ENCODE measurements around the gene ELOB.
"Not testable (repeated sequence)": the region's sequence is repeated elsewhere in the genome, so short reads cannot be mapped to it uniquely, and the experiment has no call there.

DNA sequence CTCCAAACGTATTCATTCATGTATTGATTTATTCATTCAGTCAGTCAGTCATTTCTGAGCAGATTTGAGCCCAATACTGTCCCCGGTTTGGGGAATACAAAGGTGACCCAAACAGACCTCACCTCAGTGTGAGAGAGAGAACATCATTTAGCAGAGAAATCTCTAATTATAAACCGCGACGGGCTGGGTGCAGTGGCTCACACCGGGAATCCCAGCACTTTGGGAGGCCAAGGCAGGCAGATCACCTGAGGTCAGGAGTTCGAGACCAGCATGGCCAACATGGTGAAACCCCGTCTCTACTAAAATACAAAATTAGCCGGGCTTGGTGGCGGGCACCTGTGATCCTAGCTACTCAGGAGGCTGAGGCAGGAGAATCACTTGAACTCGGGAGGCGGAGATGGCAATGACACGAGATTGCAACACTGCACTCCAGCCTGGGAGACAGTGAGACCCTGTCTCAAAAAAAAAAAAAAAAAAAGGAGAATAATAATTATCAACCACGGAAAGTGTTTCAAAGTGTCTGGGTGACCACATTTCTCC is 55.4 kb downstream of the ELOB start:
- TF ChIP-seq EZH2 (IDR thresholded peaks at IDR 0.05; ENCODE audit: borderline replicate concordance, low read depth, low read length, severe bottlenecking) = not testable (repeated sequence)
- TF ChIP-seq, protein P1, sequence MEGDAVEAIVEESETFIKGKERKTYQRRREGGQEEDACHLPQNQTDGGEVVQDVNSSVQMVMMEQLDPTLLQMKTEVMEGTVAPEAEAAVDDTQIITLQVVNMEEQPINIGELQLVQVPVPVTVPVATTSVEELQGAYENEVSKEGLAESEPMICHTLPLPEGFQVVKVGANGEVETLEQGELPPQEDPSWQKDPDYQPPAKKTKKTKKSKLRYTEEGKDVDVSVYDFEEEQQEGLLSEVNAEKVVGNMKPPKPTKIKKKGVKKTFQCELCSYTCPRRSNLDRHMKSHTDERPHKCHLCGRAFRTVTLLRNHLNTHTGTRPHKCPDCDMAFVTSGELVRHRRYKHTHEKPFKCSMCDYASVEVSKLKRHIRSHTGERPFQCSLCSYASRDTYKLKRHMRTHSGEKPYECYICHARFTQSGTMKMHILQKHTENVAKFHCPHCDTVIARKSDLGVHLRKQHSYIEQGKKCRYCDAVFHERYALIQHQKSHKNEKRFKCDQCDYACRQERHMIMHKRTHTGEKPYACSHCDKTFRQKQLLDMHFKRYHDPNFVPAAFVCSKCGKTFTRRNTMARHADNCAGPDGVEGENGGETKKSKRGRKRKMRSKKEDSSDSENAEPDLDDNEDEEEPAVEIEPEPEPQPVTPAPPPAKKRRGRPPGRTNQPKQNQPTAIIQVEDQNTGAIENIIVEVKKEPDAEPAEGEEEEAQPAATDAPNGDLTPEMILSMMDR (IDR thresholded peaks at IDR 0.05; ENCODE audit: borderline replicate concordance, extremely low read depth, low read length, poor library complexity, severe bottlenecking) = not testable (repeated sequence)

Measured in DND-41 (cell line).